Activated T-cell treated with anti-CD3 and anti-CD28 coated beads for 24 hours (primary cell): Measurements from ENCODE around the gene KHDC1L.
"Not testable (repeated sequence)": the region's sequence is repeated elsewhere in the genome, so short reads cannot be mapped to it uniquely, and the experiment has no call there.

Experiments
- DNase-seq: peaks from one replicate; pipeline ENCODE4 v3.0.0-alpha.2; 2020; ENCODE audit warnings: low read depth

The KHDC1L gene

DNA sequence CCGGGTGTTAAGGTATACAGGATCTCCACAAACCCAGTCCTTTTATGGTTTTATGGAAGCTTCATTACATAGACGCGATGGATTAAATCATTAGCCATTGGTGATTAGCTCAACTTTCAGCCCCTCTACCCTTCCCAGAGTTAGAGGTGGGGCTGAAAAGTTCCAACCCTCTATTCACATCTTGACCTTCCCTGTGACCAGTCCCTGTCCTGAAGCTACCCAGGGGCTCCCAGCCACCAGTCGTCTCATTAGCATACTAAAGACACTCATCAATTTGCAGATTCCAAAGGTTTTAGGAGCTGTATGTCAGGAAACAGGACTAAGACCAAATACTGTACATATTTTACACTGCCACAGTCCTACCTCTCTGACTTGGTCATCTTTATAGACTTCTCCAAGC lies 21.0 kb downstream of the KHDC1L start:
- DNase-seq: no peak

DNA sequence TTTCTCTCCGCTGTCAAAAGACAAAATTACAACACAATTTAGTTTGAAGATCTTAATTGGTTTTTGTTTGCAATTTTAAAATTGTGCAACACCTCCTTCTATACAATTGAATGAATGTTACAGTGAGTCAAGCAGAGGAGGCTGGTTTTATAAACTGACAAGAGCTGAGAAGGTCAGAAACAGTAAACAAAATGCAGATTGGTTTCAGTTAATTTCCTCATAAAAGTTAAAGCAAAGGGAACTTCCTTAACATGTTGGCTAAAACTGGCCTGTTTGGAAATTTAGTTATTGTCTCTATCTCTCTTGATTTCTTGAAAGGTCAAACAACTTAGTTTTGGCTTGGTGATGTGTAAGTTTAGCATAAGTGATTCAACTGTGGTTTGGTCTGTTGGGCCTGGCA lies 22.2 kb downstream of the KHDC1L start:
- no peak for DNase-seq

DNA sequence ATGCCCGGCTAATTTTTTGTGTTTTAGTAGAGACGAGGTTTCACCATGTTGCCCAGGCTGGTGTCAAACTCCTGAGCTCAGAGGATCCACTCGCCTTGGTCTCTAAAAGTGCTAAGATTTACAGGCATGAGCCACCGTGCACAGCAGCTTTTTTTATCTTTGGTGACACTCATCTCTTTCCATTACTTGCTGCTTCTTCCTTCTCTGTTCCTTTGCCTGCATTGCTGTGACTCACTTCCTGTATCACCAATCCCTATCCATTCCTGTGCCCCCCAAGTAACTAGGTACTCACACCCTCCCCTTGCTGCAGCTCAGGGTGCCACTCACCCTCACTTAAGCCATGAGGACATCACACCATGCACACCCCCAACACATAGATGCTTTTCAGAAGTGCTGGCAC lies 24.6 kb downstream of the KHDC1L start:
- DNase-seq: no peak

DNA sequence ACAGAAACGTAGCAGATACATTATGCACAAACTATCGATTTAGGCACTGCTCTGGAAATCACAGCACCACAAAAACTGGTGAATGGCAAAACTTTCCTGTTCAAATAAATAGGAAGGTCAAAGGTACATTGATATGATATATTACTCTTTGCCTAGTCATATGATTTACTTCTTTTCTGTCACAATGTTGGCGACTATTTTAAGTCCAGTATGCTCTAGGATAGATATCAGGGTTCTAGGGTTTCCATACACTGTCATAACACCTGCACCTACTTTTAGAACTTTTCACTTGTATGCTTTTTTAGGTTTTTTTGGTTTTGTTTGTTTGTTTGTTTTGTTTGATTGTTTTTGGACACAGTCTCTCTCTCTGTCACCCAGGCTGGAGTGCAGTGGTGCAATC lies 25.0 kb downstream of the KHDC1L start:
- DNase-seq: no peak

GRCh38 chr6:73194744-73195143 lies 30.6 kb downstream of the KHDC1L start:
- no peak for DNase-seq

DNA sequence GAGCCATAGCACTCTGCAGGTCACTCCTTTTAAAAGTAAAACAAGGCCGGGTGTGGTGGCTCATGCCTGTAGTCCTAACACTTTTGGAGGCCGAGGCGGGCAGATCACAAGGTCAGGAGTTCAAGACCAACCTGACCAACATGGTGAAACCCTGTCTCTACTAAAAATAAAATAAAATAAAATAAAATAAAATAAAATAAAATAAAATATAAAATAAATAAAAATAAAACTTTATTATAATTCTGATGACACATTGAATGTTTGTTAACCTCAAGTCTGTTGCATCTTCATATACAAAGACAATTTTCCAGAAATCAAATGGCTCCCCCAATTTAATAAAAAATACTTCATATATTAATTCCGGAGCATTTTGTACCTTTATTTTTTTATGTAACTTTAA lies 32.0 kb downstream of the KHDC1L start:
- not testable (repeated sequence) for DNase-seq

DNA sequence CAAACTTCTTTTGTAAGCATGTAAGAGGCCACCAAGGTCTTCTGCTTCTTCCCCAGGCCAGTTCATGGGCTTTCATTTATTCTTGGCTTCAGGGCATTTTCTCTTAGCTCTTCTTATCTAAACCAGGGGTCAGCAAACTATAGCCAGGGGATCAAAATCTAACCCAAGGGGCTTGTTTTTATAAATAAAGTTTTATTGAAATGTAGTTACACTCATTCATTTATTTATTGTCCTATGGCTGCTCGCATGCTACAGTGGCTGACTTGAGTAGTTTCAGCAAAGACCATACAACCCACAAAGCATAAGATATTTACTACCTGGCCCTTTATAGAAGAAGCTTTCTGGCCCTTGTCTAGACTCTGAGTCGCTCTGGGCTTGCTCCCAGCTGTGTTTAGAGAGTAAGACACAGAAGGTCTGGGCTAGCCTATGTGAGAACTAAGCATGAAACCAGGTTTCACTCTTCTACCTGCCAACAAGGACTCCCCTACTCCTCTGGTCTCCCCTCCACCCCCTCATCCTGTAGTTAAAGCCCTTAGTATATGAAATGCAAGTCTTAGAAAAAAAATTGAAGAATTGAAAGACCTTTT lies 43.2 kb downstream of the KHDC1L start:
- no peak for DNase-seq

- DNase-seq: no peak
Observed at GRCh38 chr6:73180763-73181619, 44.3 kb downstream of the KHDC1L start.

DNA sequence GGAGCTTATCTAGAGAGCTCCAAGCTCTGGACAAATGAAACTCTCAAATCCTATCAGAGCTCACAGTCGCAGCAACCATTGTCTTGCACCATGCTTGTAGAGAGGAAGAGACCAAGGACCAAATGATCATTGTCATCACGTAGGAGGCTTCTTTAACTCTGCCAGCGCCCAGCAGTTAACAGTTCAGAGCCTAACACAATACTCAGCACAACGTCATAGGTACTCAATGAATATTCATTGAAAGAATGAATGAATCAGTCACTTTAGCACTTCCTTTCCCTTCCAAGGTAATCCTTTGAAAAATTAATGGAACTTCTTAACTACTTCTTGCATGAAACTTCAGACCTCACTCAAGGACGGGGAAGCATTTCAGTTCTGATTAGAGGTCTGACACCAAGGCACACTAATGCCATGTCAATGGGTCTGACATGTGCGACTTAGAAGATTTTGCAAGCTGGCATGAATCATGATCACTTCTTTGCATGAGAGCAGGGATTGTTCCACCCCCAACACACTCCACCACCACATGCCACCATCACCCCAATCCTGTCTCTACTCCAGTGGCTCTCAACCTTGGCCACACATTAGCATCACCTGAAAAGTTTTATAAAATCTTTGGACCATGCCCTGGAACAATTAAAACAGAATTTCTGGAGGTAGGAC lies 45.1 kb downstream of the KHDC1L start:
- DNase-seq: no peak

DNA sequence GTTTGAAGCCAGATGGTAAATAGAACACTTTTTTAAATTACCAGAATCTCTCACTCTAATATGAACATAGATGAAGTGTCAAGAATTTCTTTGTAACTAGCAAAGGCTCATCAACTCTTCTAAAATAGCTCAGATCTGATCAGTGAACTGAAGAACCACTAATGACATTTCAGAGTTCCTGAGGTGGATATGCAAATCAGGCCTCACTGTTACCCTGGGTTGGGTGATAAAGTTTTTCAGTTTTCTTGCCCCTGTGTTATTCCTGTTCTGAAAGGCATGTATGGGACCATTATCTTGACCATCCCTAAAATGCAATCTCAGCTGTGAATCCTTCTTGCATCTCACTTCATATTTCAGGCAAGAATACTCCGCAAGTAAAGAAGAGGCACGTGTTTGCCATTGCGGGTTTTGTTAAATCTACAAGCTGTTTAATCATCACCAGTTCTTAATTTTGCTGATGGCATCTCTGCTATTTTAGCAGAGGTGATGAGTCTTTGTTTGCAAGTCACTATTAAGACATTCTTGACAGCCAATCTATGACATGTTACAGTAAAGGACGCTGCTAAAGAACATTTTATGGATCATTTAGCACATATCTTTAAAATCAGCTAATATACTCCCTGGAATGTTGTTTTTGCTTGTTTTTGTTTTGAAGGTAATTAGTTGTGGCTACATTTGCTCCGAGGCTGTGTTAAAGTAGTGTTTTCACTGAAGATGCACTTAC lies 47.9 kb downstream of the KHDC1L start:
- DNase-seq: no peak

GRCh38 chr6:73176057-73176456 lies 49.2 kb downstream of the KHDC1L start:
- DNase-seq: no peak

DNA sequence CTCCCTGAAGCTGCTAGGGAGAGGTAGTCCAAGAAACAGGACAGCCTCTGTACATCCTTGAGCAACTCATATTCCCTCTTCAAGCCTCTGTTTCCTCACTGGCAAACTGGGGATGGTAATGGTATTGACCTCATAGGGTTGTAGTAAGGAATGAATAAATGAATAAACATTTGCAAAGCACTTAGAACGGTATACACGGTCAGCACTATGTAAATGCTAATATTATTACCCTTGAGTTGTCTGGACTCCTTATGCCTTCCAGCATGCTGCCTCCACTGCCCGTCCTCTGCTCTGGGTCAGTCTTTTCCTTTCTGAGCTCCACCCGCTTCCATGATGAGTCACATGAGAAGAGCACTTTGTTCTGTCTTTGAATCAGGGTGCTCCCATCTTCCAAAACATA lies 50.6 kb downstream of the KHDC1L start:
- no peak for DNase-seq
